Occipital lobe (tissue), 2 donors: ENCODE measurements around the gene NRN1. TPM values are rescaled to one million over a fixed set of nuclear protein-coding genes. Genes with fewer than 3 reads are reported as not detected.
A peak's percentile ranks its signal among the peaks of the same experiment; 100 is the strongest.
"Not testable (repeated sequence)": the region's sequence is repeated elsewhere in the genome, so short reads cannot be mapped to it uniquely, and the experiment has no call there.

Experiments used
- DNase-seq: peaks from one replicate; lab custom pipeline; 2025; lab: John Stamatoyannopoulos, UW
- total RNA-seq: library from RNA; depleted of rRNA; stranded (reverse); fragments of >200 nt; gene quantifications from one replicate; pipeline ENCODE4 v1.2.3, GENCODE V29; 2014

The NRN1 gene, protein sequence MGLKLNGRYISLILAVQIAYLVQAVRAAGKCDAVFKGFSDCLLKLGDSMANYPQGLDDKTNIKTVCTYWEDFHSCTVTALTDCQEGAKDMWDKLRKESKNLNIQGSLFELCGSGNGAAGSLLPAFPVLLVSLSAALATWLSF
- total RNA-seq, result 17.9 TPM

DNA sequence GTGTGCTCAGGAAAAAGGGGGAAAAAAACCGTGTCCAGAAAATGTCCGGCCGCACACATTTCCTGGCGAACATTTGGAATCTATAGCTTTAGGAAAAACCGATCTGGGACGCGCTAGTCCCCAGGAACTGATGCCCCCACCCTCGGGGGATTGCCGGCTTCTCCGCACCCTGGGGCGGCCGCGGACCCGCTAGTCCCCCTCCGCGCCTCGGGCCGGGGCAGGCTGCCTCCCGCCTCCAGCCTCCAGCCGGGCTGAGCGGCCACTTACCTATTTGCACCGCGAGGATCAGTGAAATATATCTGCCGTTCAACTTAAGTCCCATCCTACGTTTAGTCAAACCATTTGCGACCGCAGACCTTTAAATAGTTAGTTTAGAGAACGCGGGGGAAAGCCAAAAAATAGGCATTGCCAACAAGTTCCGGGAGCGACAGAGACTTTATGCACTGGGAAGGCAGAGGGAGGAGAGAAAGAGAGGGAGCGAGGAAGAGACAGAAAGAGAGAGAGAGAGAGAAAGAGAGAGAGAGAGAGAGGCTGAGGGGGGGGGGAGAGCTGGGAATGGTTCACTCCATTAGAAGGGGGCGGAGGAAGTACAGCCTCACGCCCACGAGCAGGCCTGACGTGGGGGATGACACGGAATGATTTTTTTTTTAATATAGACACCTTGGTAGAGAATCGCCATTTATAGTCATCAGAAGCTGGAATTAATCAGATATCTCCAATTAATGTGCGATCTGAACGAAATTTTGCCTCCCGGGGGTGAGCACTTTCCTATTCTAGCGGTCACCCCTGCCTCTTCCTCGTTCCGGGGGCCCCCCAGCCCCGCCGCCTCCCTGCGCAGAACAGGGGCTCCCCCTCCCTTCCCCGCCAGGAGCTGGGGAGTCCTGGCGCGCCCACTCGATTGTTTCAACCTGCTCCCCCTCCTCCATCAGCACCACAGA, at the start of gene NRN1:
Gene NRN1 (minus strand): TSS at position 498 of the 938 bp plus-strand sequence. CDS start 176 bp downstream, at position 322.
- no peak for DNase-seq

DNA sequence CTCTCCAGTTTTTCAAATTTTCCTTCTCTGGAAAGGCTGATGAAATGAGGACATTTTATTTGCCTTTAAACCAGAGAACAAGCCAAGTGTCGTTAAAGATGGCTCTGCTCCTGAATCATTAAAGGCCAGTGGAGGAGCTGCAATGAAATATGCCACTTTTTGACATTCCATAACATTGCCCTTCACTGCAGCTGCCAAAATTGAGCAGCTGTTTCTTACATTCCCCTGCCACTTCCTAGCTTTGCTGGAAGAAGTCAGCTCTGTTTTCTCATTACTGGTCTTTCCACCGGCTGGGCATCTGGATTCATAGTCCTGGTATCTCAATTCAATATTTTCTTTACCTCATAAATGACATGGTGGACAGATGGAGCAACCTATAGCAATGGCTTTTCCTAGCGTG, 45.5 kb upstream of the NRN1 start:
- DNase-seq, result no peak

DNA sequence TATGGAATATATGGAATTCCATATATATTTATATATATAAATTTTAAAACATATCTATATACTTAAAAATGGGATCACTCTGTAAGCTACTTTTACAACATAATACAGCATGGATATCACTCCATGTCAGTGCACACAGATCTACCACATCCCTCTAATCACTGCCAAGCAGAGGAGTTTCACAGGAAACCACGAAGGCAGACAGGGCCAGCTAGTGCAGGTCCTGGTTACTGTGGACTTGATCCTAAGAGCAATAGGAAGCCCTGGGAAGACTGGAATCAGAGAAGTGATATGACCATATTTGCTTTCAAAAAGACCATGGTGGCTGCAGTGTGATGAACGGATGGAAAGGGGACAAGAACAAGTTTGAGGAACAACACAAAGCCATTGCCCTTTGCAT, 40.0 kb upstream of the NRN1 start:
- no peak for DNase-seq

DNA sequence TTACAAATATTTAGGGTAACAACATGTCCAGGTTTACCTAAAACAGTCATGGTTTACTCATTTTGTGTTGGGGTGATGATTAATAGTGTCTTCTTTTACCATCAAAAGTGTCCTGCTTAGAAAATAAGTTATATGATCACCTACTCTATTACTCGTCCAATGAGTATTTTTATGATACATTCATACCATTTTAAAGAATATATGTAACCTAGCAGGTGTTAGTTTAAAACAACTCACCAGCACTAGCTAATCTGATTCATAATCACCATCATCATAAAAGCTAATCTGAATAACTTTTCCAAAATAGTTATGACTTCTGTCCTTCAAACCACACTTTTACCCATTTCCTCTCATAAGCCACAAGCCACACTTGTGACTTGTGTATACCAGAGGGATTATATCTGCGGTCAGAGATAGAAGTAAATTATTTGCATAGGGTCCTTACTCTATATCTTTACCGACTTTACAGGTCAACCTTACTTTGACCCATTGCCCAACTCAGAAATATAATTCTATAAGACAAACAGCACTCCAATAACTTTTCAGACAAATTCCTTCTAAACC, 33.3 kb upstream of the NRN1 start:
- no peak for DNase-seq

DNA sequence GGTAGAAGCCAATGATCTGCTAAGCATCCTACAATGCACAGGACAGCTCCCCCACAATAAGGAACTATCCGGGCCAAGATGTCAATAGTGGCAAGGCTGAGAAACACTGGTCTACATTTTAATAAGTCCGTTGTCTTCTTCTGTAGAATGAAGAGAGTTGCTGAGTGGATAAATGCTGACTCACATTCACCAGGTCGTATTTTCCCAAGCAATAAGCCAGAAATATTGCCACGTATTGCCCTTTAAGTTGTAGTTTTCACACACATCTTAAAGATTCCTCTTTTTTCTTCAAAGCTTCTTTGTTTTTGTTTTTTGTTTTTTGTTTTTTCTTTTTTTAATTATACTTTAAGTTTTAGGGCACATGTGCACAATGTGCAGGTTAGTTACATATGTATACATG, 30.5 kb upstream of the NRN1 start:
- no peak for DNase-seq

DNA sequence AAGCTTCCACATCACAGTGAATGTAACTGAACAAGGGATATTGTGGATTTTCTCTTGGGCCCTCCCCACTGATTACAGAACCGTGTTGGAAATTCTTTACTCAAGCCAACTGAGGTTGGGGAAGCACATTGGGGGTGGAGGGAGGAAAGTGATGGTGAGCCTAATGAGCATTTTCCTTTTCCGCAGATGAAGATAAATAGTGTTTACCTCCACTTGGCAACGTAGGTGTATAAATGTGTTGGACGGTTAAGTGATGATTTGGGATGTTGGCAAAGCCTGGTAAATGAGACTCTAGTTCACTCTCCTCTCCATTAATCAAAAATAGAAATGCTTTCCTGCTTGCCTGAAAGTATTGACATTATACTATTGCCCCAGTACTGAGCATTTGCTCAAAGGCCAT, 27.1 kb upstream of the NRN1 start:
- DNase-seq, result no peak

DNA sequence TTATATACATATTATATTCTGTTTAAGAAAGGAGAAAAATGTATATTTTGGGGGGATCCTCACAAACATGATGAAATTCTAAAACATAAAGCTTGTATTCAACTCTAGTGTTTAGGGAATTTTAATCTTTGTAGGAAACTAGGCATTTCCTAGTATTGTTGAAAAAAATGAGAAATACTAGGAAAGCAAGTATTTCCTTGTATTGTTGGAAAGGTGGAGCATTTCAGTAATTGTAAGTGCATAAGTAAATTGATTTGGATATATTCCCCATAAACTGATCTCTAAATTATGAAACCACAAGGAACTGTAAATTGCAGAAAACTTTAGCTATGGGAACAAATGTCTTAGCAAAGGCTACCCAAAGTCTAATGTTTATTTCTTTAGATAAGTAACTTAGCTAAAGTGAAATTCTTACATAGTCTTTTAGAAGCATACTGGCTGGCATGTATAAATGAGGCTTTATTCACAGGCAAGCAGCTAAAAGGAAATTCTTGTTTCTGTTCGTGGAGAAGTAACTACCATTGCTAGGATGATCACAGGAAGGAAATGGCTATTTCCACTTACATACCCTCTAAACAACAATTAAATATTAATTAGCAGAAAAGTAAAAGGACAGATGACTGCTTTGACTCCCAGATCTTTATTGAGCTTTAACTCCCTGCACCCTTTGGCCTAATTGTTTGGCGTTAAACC, 19.9 kb upstream of the NRN1 start:
- no peak for DNase-seq

DNA sequence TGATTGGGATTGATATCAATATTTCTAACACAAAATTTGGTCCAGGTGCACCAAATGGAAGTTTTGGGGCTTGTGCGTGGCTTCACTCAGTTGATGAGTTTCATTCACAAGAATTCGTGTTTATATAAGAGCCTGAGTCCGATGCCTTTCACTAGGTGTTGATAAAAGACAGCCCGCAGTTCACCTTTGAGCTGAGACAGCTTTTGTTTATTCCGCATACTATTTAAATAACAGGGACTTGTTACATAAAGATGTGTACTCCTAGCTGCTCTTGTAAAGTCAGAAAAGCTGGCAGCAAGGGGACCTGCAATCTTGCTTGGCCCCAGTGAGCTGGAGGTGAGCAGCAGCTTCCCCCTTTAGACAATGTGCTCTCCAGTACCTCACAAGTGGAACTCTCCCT, 19.0 kb upstream of the NRN1 start:
- DNase-seq, result no peak

DNA sequence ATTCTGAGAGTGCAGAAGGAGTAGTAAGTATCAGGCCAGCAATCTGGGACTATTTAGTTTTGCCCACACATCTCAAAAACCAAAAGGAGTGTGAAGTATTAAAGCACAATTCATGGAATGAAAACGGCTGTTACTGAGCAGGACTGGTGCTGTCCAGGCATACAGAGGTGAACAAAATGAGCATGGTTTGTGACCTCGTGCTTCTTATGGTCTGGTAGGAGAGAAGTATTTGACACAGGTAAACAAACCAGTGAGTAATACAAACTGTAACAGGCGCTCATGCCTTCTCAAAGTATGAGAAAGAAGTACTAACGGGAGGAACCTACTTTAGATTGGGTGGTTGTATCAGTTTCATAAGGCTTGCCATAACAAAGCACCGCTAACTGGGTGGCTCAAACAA, 17.5 kb upstream of the NRN1 start:
- DNase-seq, result no peak

DNA sequence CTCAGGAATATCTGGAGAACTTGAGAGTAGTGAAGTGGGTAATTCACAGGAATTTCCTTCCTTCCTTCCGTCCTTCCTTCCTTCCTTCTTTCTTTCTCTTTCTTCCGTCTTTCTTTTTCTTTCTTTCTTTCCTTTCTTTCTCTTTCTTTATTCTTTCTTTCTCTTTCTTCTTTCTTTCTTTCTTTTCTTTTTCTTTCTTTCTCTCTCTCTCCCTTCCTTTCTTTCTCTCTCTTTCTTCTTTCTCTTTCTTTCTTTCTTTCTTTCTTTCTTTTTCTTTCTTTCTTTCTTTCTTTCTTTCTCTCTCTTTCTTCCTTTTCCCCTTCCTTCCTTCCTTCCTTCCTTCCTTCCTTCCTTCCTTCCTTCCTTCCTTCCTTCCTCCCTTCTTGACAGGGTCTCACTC, 16.1 kb upstream of the NRN1 start:
- DNase-seq, result not testable (repeated sequence)

DNA sequence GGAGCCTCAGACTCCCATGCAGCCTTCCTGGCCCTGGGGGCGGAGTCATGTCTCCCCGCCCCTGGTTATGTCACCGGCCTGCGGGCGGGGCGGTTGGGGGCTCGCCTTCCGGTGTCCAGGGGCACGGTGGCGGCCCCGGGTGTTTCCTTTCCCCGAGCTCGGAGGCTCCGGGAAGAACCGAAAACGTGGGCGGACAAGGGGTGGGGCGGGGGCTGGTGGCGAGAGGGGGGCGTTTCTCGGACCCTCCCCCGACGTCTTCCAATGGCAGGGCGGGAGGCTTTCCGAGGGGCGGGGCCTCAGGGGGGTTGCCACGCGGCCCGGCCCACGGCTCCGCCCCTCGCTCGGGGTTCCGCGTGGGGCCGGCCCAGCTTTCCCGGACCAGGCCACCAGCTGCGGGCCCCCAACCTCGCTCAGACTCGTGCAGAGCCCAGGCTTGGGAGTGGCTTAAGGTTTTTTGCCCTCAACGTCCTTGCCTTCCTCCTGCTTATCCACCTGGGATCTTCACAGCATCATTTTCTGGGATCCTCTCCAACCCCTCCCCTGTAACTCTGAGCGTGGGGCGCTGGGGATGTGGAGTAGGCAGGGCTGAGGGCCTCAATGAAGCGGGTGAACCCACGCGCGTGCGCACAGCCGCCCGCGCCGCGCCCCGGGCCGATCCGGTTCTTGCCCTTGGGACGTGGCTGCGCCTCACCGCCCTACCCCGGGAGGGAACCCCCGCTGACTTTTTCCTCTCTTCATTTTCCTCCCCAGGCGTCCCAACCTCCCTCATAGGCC, 2.1 kb upstream of the NRN1 start:
- DNase-seq, result peak; percentile 41

DNA sequence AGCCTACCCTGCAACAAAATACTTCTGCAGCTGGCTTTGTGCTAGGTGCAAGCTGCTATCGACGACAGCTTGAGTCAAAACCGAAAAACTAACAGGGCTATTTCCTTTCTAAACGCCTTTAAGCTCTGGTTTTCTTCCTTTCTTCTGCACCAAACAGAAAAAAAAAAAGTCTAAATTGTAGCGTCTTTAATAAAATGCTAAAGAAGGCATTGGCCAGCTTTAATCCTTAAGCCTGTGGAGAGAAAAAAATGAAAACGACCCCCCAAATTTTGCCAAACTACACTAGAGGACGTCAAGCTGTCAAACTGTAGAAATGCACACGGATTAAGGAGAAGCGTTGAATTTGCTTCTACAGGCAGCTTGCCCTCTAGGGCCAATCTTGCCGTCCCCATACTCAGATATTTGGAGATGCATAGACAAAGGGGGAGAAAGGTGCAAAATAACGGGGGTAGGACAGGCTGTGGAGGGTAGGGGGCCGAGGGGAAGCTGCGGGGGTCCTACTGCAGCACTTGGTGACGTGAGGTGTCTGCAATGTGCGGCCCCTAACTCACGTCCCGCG, 1.4 kb upstream of the NRN1 start:
- DNase-seq, result no peak

DNA sequence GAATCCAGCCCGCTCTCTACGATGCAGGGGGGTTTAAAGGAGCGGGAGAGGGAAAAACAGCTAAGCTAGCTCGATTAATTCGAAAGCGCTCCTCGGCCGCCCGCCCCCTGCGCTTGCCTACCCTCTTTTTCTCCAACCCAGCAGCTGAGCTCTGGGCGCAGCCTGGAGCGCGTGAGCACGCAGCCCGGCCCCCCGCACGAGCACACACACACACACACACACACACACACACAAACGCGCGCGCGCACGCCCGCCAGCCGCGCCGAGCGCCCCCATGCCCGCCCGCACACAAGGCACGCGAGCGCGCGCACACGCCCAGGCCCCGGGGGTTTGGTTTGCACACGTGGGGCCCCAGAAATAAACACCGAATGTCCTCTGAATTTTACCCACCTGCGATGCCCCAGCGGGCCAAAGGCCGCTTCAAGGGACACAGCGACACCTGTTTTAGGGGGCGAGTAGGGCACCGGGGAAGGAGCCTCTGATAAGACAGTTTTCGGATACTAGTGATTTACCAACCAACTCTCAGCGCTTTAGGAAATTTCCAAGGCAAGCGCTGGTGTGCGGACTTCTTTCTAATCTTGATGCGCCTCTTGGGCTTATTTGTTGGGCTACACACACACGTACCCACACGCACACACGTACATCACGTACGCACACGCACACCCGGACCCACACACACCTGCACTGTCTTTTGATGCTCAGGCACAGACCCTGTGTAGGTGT, 802 bp upstream of the NRN1 start:
- DNase-seq, result no peak

DNA sequence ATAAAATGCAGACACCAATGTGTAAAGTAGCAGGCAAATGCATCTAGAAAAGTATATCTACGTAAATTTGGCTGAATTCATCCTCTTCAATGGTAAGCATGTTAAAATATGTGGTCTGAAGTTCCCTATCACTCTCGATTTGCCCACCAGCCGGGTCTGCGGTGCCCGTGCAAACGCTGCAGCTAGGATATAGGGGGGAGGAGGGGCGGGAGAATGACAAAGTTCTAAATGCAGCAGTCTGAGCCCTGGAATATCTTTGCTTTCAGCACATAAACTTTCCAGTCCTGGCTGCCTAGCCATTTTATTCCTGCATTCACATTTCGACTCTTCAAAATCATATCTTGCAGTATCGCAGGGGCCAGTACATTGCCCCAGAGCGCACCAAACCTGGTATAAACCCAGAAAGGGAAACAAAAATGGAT, 708 bp downstream of the NRN1 start:
- DNase-seq, result no peak

DNA sequence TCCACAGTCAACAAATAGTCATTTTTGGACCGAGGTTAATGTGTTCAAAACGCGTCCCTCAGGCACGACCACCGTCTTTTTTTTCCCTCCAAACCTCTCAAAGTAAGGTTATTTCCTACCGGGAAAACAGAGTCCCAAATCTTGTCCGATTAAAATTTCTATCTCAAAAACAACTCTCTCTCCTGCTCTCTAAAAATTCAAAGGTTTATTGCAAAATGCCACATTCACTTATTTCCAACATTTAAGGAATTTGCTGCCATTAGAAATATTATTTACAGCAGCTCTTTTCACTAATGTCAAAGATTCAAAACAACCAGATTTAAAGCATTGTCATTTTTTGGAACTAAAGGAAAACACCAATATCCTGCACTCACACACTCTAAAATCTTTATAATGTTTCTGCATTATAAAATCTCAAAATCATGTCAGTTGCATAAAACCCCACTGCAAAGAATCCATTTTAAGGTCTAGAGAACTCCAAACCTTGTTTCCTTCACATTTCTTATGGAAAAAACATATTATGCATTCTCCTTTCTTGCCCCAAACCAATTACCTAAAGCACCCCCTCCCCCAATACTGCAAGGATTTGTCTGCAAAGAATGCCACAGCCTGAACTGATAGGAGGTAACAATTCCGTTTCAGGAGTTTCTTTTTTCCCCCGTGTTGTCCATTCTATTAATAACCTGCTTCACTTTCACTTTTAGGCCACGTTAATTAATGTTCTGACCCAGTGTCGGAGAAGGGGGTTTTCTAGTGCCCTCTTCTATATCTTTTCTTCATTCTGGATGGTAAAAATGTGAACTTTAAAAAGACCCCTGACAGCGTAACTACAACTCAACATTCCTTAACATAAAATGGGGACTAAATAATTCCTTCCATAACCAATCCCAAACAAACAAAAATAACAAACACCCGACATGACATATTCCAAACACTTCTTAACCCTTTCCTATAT, 1.4 kb downstream of the NRN1 start:
- DNase-seq, result no peak

DNA sequence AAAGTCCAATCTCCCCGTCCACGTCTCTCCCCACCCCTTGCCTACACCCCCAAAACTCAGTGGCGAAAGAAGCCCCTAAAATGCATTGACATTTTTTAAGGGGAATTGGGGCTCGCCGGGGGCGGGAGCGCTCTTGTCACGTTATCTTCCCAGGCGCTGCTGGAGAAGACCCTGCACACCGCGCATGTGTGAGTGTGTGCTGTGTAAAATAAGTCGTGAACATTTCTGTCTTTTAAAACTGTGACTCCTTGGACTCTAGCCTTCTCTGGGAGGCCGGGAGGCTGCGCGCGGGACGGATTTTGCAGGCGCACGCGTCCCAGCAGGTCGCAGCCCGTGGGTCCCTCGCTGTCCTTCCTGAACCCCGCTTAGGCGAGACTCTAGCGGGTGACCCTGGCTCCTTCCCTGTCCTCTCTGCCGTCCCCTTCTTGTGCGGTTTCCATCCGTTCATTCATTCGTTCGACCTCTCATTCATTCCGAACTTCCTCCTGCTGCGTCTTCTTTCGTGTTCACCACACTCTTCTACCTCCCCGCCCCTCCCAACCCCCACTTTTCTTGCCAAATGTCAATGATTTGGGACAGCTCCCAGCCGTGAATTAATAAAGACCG, 2.2 kb downstream of the NRN1 start:
- DNase-seq, result no peak

DNA sequence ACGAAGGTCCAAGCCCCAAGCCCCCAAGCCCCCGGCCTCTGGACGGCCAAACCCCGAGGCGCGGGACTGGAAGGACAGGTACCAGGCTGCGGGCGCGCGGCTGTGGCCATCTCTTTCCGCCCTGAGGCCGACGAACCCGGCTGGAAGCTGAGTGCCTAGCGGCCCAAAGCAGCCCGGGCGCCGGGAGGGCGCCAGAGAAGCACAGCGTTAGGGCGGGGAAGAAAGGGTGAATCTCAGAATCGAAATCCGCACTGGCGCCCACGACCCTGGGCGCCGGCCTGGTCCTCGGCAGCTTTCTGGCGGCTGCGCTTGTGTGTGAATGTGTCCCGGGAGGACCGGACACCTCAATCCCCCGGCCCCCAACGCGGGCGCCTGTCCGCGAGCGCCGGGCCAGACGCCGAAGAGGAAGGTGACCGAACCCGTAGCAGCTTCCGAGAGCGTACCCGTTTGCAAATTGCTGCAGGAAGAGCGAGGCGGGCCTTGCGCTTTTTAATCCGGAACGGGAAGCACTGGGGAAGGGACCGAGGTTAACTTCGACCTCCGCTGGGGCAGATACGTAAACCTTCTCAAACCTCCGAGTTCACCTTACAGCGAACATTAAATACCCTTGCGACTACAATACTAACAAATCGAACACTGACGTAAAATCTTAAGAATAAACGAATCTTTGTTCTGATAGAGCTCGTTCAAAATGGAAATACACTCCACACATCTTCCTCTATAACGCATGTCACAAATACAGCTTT, 2.9 kb downstream of the NRN1 start:
- DNase-seq, result no peak
